T-helper 17 cell (primary cell): ENCODE measurements around the gene NPHP3. TPM values are rescaled to one million over a fixed set of nuclear protein-coding genes. Genes with fewer than 3 reads are reported as not detected.
"Not testable (repeated sequence)": the region's sequence is repeated elsewhere in the genome, so short reads cannot be mapped to it uniquely, and the experiment has no call there.

Experiments used
- ATAC-seq: fragments of 150-1000 bp; cut with Tn5 transposase; 2 replicates; pipeline ENCODE4 v1.10.0; 2021; ENCODE audit warnings: mild to moderate bottlenecking, moderate library complexity
- DNase-seq, 3 donors: peaks; one replicate each; pipeline versions ENCODE4 v3.0.0 to v3.0.0-alpha.2; 2020 to 2021
- H3K9me3 ChIP-seq: one replicate; pipeline ENCODE4 v1.7.0; 2013; ENCODE audit warnings: low read length, mild to moderate bottlenecking; ENCODE audit not compliant: control insufficient read depth, poor library complexity, severe bottlenecking
- H3K27ac Mint-ChIP-seq: one replicate; pipeline ENCODE4 v1.8.0; 2022; ENCODE audit warnings: mild to moderate bottlenecking, moderate library complexity, mixed read lengths
- H3K27me3 Mint-ChIP-seq: one replicate; pipeline ENCODE4 v1.8.0; 2022; ENCODE audit warnings: mixed read lengths
- H3K36me3 Mint-ChIP-seq: one replicate; pipeline ENCODE4 v1.8.0; 2022; ENCODE audit warnings: low read depth, mixed read lengths
- H3K4me1 Mint-ChIP-seq: one replicate; pipeline ENCODE4 v1.8.0; 2022; ENCODE audit warnings: mild to moderate bottlenecking, mixed read lengths
- H3K4me3 Mint-ChIP-seq: one replicate; pipeline ENCODE4 v1.8.0; 2022; ENCODE audit warnings: mild to moderate bottlenecking, moderate library complexity, mixed read lengths
- total RNA-seq, 4 donors: library from RNA in 2 of 4; stranded (reverse) in 2 of 4; gene quantifications; one replicate each; pipeline ENCODE4 v1.2.3 and lab custom pipeline; 2022 to 2026

The NPHP3 gene, protein sequence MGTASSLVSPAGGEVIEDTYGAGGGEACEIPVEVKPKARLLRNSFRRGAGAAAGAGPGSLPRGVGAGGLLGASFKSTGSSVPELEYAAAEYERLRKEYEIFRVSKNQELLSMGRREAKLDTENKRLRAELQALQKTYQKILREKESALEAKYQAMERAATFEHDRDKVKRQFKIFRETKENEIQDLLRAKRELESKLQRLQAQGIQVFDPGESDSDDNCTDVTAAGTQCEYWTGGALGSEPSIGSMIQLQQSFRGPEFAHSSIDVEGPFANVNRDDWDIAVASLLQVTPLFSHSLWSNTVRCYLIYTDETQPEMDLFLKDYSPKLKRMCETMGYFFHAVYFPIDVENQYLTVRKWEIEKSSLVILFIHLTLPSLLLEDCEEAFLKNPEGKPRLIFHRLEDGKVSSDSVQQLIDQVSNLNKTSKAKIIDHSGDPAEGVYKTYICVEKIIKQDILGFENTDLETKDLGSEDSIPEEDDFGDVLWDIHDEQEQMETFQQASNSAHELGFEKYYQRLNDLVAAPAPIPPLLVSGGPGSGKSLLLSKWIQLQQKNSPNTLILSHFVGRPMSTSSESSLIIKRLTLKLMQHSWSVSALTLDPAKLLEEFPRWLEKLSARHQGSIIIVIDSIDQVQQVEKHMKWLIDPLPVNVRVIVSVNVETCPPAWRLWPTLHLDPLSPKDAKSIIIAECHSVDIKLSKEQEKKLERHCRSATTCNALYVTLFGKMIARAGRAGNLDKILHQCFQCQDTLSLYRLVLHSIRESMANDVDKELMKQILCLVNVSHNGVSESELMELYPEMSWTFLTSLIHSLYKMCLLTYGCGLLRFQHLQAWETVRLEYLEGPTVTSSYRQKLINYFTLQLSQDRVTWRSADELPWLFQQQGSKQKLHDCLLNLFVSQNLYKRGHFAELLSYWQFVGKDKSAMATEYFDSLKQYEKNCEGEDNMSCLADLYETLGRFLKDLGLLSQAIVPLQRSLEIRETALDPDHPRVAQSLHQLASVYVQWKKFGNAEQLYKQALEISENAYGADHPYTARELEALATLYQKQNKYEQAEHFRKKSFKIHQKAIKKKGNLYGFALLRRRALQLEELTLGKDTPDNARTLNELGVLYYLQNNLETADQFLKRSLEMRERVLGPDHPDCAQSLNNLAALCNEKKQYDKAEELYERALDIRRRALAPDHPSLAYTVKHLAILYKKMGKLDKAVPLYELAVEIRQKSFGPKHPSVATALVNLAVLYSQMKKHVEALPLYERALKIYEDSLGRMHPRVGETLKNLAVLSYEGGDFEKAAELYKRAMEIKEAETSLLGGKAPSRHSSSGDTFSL (N-terminal part only)
- total RNA-seq (10 to 100 TPM; 26.1 to 30.3 TPM), total RNA-seq (lab: John Stamatoyannopoulos, UW) (16.5 to 26.9 reads per million in 2 donors)

DNA sequence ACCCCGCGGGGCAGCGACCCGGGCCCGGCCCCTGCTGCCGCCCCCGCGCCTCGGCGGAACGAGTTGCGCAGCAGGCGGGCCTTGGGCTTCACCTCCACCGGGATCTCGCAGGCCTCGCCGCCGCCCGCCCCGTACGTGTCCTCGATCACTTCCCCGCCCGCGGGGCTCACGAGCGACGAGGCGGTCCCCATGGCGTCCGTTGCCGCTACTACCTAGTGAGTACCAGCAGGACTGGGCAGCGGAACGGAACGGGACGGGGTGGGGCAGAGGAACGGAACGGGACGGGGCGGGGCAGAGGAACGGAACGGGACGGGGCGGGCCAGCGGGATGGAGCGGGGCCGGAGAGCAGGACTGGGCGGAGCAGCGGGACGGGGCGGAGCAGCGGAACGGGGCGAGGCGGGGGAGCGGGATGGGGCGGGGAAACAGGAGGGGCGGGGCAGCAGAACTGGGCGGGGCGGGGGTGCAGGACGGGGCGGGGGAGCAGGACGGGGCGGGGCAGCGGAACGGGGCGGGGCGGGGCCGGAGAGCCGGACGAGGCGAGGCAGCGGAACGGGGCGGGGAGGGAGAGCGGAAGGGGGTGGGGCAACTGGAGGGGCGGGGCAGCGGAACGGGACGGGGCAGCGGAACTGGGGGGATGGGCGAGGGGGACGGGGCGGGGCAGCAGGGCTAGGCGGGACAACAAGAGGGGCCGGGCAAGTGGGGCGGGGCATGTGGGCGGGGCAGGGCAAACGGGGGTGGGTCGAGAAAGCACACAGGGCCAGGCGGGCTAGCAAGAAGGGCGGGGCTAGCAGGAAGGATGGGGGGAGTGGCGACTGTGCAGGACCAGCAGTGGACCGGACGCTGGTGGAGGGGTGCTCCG, at the start of gene NPHP3:
Gene NPHP3, minus strand, starts transcription at position 245 of the 859 bp plus-strand sequence. Its CDS starts 54 bp downstream, at position 191.
- H3K27ac Mint-ChIP-seq, result peak within 1 kb of the TSS; percentile 59
- DNase-seq, result peak; percentile 80 to 98 (median 97)
- H3K36me3 Mint-ChIP-seq, result no peaks in the 10 kb centered on the region
- peaks cover 21% of the 10 kb centered on the region for H3K4me1 Mint-ChIP-seq
- peak within 1 kb of the TSS; percentile 92 for H3K4me3 Mint-ChIP-seq
- ATAC-seq, result peak; percentile 86
- no peaks in the 10 kb centered on the region for H3K9me3 ChIP-seq
- no peaks in the 10 kb centered on the region for H3K27me3 Mint-ChIP-seq

DNA sequence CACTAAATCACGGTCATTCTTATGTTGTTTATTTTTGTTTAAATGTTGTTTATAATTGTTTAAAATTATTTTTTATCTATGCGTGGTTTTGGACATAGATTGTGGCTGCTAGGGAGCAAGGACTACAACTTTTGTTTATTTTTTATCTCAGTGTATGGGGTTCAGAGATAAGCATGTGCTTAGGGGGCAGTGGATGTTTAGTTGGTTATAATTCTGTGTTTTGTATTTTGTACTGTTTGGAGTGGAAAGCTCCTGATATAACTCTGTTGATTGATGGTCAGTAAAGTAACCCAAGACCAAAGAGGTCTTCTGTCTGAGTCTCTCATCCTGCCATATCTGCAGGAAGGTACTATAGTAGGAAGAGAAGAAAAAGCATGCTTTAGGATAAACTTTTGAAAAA, 36.5 kb upstream of the NPHP3 start:
- no peak for DNase-seq
- no peak for ATAC-seq
- H3K9me3 ChIP-seq, result no peaks in the 10 kb centered on the region
- Mint-ChIP-seq H3K4me1 (peaks cover 3% of the 10 kb centered on the region), H3K36me3 (no peaks in the 10 kb centered on the region), H3K27ac (no peak overlapping the region), H3K4me3 (no peak overlapping the region), H3K27me3 (no peaks in the 10 kb centered on the region)

DNA sequence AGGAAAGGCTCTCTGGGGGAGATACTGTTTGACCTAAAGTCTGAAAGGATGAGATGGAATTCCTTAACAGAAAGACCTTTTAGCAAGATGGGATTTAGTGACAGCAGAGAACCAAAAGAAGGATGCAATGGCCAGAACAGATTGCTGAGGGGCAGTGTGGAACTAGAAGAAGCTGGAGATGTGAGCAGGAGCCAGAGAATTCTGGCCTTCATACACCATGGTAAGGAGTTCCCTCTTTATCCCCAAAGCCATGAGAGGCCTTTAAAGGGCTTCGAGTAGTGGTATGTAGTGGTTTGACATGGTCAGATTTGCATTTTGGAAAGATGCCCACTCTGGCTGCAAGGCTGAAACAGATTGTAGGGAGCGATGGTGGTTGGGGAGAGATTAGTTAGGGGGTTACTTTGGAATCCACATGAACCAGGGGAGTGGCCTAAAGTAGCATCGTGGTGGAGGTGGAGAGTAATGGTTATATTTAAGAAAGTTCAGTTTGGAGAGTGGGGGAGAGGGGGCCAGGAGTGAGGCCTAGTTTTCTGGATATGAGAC, 34.0 kb upstream of the NPHP3 start:
- Mint-ChIP-seq H3K4me3 (no peak overlapping the region), H3K27me3 (peaks cover 17% of the 10 kb centered on the region), H3K36me3 (no peaks in the 10 kb centered on the region), H3K4me1 (peaks cover 3% of the 10 kb centered on the region), H3K27ac (no peak overlapping the region)
- ATAC-seq, result no peak
- H3K9me3 ChIP-seq, result no peaks in the 10 kb centered on the region
- no peak for DNase-seq

DNA sequence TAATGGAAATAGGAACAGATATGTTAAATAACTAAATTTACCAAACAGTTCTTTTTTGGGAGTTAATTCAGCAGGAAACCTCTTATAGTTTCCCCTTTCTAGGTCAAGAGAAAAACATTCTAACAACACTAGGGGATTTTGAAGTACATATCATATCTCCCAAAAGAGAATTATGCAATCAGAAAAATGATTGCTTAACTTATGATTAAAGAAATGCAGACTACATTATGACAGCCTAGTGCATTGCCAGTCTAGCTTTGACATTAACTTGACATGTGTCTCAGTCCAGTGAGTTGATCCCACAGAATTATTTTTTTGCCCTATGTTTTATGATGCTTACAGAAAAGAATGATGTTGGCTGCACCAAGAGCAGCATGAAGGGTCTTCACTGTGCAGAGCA, 31.7 kb upstream of the NPHP3 start:
- no peak for ATAC-seq
- no peak overlapping the region for H3K27ac Mint-ChIP-seq

DNA sequence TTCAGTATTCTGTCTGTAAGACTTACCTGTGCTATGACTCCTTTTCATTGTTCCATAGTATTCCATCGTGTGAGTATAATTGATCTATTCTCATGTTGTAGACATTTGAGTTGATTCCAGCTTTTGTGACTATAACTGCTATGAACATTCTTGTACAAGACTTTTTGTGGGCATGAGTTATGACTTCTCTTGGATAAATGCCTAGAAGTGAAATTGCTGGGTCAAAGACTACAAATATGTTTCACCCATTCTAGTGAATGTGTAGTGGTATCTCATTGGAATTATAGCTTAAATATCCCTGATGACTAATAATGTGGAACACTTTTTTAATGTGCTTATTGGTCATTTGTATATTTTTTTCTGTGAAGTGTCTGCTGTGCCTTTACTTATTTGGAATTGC, 27.6 kb upstream of the NPHP3 start:
- Mint-ChIP-seq H3K4me3 (no peak overlapping the region), H3K36me3 (no peaks in the 10 kb centered on the region), H3K4me1 (no peaks in the 10 kb centered on the region), H3K27me3 (peaks cover 50% of the 10 kb centered on the region), H3K27ac (no peak overlapping the region)
- DNase-seq (no peak), ATAC-seq (no peak)
- H3K9me3 ChIP-seq, result no peaks in the 10 kb centered on the region

More for the DNA sequence above, 31.7 kb upstream of the NPHP3 start:
- Mint-ChIP-seq H3K4me1 (peaks cover 3% of the 10 kb centered on the region), H3K4me3 (no peak overlapping the region), H3K27me3 (peaks cover 30% of the 10 kb centered on the region), H3K36me3 (no peaks in the 10 kb centered on the region)
- DNase-seq, result no peak
- H3K9me3 ChIP-seq, result no peaks in the 10 kb centered on the region

DNA sequence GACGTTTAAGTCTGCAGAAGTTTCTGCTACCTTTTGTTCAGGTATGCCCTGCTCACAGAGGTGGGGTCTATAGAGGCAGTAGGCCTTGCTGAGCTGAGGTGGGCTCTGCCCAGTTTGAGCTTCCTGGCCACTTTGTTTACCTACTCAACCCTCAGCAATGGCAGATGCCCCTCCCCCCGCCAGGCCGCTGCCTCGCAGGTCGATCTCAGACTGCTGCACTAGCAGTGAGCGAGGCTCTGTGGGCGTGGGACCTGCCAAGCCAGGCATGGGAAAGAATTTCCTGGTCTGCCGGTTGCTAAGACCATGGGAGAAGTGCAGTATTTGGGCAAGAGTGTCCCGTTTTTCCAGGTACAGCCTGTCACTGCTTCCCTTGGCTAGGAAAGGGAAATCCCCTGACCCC, 24.5 kb upstream of the NPHP3 start:
- not testable (repeated sequence) for H3K4me1 Mint-ChIP-seq, H3K27ac Mint-ChIP-seq, ATAC-seq, H3K9me3 ChIP-seq, H3K36me3 Mint-ChIP-seq, DNase-seq, H3K4me3 Mint-ChIP-seq
- peaks cover 44% of the 10 kb centered on the region for H3K27me3 Mint-ChIP-seq

DNA sequence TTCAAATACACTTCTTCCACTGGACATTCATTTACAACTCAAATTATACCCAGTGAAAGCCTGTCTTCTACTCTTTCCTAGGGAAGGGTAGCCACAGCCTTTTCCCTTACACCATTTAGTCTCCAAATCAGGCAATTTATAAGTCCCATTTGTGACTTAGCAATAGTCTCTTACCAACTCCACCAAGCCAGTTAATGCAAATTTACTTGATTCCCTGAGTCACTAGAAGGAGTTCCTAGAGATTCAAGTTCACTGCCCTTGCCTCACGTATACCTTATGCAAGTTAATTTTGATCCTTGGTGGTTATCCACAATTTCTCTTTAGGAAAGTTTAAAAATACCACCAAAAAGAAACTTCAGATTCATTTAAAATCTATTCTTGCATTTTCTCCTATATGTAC, 16.1 kb upstream of the NPHP3 start:
- no peaks in the 10 kb centered on the region for H3K4me1 Mint-ChIP-seq

DNA sequence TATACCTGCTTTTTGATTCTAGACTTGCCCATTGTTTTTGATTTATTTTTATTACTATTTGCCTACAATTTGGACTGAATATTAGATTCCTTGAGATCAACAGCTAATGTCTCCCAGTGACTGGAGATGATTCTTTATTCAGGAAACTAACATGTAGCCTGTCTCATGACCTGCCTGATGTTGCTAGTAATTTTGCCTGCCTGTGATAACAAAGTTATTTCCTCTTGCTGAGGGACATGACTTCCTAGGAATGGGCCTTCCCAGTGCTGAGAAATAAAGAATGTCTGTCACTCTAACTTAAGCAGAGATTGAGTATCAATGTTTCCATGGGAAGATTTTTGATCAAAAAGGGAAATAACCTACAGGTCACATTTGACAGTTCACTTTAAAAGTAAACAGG, 13.4 kb upstream of the NPHP3 start:
- Mint-ChIP-seq H3K4me3 (no peak overlapping the region), H3K4me1 (no peaks in the 10 kb centered on the region), H3K27ac (no peak overlapping the region), H3K27me3 (peaks cover 61% of the 10 kb centered on the region), H3K36me3 (peaks cover 3% of the 10 kb centered on the region)
- H3K9me3 ChIP-seq, result no peaks in the 10 kb centered on the region
- ATAC-seq (no peak), DNase-seq (no peak)

More for the DNA sequence above, 16.1 kb upstream of the NPHP3 start:
- Mint-ChIP-seq H3K36me3 (peaks cover 3% of the 10 kb centered on the region), H3K27ac (no peak overlapping the region), H3K27me3 (peaks cover 54% of the 10 kb centered on the region), H3K4me3 (no peak overlapping the region)
- H3K9me3 ChIP-seq, result no peaks in the 10 kb centered on the region
- DNase-seq, result no peak
- ATAC-seq, result no peak

DNA sequence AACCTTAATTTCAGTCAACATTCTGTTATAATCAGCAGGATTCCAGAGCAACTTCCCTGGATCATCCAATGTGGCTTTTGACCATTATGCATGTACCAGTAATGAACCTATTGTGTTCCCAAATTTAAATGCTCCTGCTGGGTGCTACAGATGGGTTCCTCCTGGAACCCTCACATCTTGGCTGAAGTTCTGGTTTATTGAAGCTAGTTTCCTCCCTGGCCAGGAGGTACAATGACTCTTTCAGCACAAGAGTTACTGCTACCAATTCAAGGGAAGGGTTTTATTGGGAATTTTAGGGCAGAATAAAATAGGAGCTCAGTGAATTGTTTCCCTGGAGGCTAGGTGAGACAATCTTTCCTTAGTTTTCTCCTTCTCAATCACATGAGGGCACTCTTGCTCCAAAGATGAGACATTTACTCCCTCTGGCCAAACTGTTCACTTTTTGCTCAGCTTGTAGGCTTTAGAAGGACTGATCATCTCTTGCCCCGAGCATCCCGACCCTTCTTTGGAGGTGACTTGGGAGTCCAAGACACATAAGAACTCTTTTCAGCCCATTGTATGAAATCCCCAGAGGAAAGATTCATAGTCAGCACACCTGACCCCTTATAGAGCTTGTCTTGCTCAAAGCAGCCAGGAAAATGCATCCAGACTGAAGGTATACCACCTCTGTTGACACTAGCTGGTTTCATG, 8.8 kb upstream of the NPHP3 start:
- no peak for ATAC-seq
- Mint-ChIP-seq H3K4me3 (no peak overlapping the region), H3K36me3 (no peaks in the 10 kb centered on the region), H3K4me1 (no peaks in the 10 kb centered on the region), H3K27ac (no peak overlapping the region), H3K27me3 (peaks cover 42% of the 10 kb centered on the region)
- H3K9me3 ChIP-seq, result no peaks in the 10 kb centered on the region
- no peak for DNase-seq

DNA sequence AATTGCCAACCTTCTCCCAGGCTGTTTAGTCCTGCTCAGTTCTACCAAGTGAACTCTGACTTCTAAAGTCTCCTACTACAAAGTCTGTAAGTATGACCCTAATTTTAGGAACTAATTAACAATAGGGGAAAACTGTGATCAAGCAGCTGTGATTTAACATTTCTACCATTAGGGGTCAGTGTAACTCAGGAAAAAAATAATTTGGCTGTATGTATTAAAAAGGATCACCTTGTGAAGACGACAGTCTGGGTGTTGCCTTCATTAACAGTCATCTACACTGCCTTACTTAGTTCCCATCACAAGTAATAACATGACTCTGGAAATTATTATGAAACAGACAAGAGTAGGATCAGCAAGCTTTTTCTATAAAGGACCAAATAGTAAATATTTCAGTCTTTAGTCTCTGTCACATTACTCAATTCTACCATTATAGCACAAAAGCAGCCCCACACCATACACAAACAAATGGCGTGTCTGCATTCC, 4.2 kb upstream of the NPHP3 start:
- Mint-ChIP-seq H3K4me1 (peaks cover 10% of the 10 kb centered on the region), H3K36me3 (no peaks in the 10 kb centered on the region), H3K27me3 (peaks cover 19% of the 10 kb centered on the region), H3K27ac (no peak overlapping the region), H3K4me3 (no peak overlapping the region)
- ATAC-seq, result no peak
- no peak for DNase-seq
- no peaks in the 10 kb centered on the region for H3K9me3 ChIP-seq

DNA sequence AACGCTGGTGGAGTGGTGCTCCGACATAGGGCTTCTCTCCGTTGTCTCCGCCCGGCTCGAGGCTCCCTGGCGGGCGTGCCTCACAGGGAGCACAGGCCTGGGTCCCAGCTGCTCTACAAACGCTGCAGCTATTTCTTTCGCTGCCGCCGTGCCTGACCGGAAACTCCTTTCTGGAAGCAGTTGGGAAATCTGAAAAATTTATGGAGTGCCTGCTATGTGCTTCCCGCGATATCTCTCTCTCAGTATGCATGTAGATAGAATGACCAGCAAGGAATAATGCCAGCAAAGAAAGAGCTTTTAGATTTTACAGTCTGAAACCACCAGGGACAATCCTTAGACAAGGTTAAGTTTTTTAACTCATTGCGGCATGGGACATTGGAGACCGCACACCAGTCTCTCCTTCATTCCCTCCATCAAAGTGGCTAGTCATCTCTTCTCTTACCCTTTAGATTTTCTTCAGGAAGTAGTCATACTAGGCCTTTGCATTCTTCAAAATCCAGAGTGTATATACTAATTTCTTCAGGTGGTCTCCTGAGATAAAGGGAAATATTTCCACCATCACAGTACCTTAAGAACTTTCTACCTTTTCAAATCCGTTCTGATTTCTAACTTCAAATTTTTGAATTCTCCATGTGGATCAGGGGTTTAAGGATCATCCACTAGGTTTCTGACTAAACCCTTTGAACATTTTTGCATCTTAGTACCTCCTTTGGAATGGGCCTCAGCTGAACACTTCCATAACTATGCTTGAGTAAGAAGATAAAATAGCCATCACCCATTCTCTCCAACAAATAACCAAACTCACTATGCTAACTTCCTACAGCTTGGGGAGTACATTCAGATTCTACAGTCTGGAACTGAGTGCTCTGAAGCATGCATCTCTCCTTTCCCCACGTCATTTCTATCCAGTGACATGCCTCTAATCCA, 1.1 kb upstream of the NPHP3 start:
- no peak for DNase-seq
- Mint-ChIP-seq H3K27ac (peak overlapping the region; percentile 37), H3K4me1 (peaks cover 21% of the 10 kb centered on the region), H3K27me3 (peaks cover 7% of the 10 kb centered on the region), H3K4me3 (peak overlapping the region; percentile 92), H3K36me3 (no peaks in the 10 kb centered on the region)
- ATAC-seq, result no peak
- H3K9me3 ChIP-seq, result no peaks in the 10 kb centered on the region
